GM12878 (cell line): Measurements from ENCODE around the gene CHAMP1. TPM values are rescaled to one million over a fixed set of nuclear protein-coding genes. Genes with fewer than 3 reads are reported as not detected.

ENCODE experiments used
- ATAC-seq: fragments of 200-7000 bp; cut with Tn5 transposase; 3 replicates; pipeline ENCODE4 v1.9.1; 2020; ENCODE audit warnings: mild to moderate bottlenecking, moderate library complexity
- BruUV-seq: library from RNA; stranded (reverse); fragments of 400-500 nt; replicated peaks from 2 replicates; lab custom pipeline; 2021; lab: Mats Ljungman, UMichigan
- CTCF ChIA-PET: fragments of 300-600 bp; sonication (Branson Sonifier 250); formaldehyde crosslinking; extraction: SDS; loops from one replicate; lab custom pipeline; 2021; ENCODE audit warnings: inconsistent platforms; lab: Yijun Ruan, JAX
- POLR2A ChIA-PET: fragments of 350-600 bp; formaldehyde crosslinking; extraction: SDS; loops from one replicate; lab custom pipeline; 2021; ENCODE audit warnings: inconsistent platforms; lab: Charles Lee
- RAD21 ChIA-PET: fragments of 300-600 bp; sonication (Branson Sonifier 250); formaldehyde crosslinking; loops from one replicate; lab custom pipeline; 2023; ENCODE audit warnings: antibody characterized with exemption; ENCODE audit not compliant: unreplicated experiment; lab: Charles Lee
- SMC1A ChIA-PET: fragments of 300-600 bp; sonication (Branson Sonifier 250); formaldehyde crosslinking; loops from one replicate; lab custom pipeline; 2023; ENCODE audit not compliant: unreplicated experiment, uncharacterized antibody; lab: Charles Lee
- DNase-seq: peaks from one replicate; pipeline ENCODE4 v3.0.0-alpha.2; 2011; ENCODE audit warnings: low read depth, low spot score
- FAIRE-seq: peaks from 3 replicates; lab custom pipeline; 2011; peaks lifted over from hg19 to GRCh38; lab: Jason Lieb, UNC
- H2AFZ ChIP-seq: 2 replicates; pipeline ENCODE4 v1.6.0; 2011; ENCODE audit warnings: low read depth, low read length, control low read depth; ENCODE audit not compliant: control insufficient read depth
- H3K27ac ChIP-seq: 2 replicates; pipeline ENCODE4 v1.5.1; 2011; ENCODE audit warnings: control low read depth; ENCODE audit not compliant: control insufficient read depth, insufficient read depth
- H3K27me3 ChIP-seq, 2 experiments: replicated peaks in 1 of 2; 2 replicates each; pipeline versions ENCODE4 v1.6.0 to v1.6.1; 2011; ENCODE audit warnings: low read length in 1 of 2; ENCODE audit not compliant: control insufficient read depth in 2 of 2, insufficient read depth in 2 of 2
- H3K36me3 ChIP-seq, 2 experiments: 2 replicates each; pipeline ENCODE4 v1.5.1; 2011; ENCODE audit warnings: low read length in 1 of 2; ENCODE audit not compliant: control insufficient read depth in 2 of 2, insufficient read depth in 2 of 2
- H3K4me1 ChIP-seq: 2 replicates; pipeline ENCODE4 v1.6.1; 2011; ENCODE audit warnings: mild to moderate bottlenecking, low read length, moderate library complexity, mixed read lengths; ENCODE audit not compliant: control insufficient read depth, insufficient read depth
- H3K4me2 ChIP-seq: 2 replicates; pipeline ENCODE4 v1.6.0; 2011; ENCODE audit warnings: control low read depth; ENCODE audit not compliant: control insufficient read depth, insufficient read depth
- H3K4me3 ChIP-seq: fragments of 200-600 bp; sonication (generic); 2 replicates; pipeline ENCODE4 v1.5.1; 2016
- H3K79me2 ChIP-seq: 2 replicates; pipeline ENCODE4 v1.6.0; 2011; ENCODE audit warnings: low read length; ENCODE audit not compliant: control insufficient read depth, insufficient read depth
- H3K9ac ChIP-seq: 2 replicates; pipeline ENCODE4 v1.8.0; 2011; ENCODE audit warnings: low read length, control low read depth, mixed read lengths; ENCODE audit not compliant: control insufficient read depth, insufficient read depth
- H3K9me3 ChIP-seq: replicated peaks from 3 replicates; pipeline ENCODE4 v1.5.1; 2011; ENCODE audit warnings: mild to moderate bottlenecking, low read length; ENCODE audit not compliant: control insufficient read depth, insufficient read depth
- H4K20me1 ChIP-seq: 2 replicates; pipeline ENCODE4 v1.6.0; 2011; ENCODE audit not compliant: control insufficient read depth, insufficient read depth
- CREM ChIP-seq: IDR thresholded peaks from 2 replicates; pipeline ENCODE4 v1.6.1; 2014; ENCODE audit warnings: antibody characterized with exemption, low read depth
- ETV6 ChIP-seq, 2 experiments: fragments of 450-650 bp in 1 of 2; IDR thresholded peaks in 1 of 2; conservative IDR thresholded peaks in 1 of 2; 2 replicates each; pipeline ENCODE4 v1.6.1; 2014; ENCODE audit warnings: antibody characterized with exemption in 1 of 2, borderline replicate concordance in 1 of 2, low read depth in 1 of 2, mild to moderate bottlenecking in 1 of 2, moderate library complexity in 1 of 2
- FOS ChIP-seq: IDR thresholded peaks from 3 replicates; pipeline ENCODE4 v1.6.1; 2011; ENCODE audit warnings: borderline replicate concordance; ENCODE audit not compliant: insufficient read length; ENCODE audit errors: extremely low read depth
- HSF1 ChIP-seq: fragments of 150-350 bp; IDR thresholded peaks from 2 replicates; pipeline ENCODE4 v1.6.1; 2014; ENCODE audit warnings: mild to moderate bottlenecking, low read depth, low read length
- IRF4 ChIP-seq: IDR thresholded peaks from 2 replicates; pipeline ENCODE4 v1.6.1; 2011; ENCODE audit warnings: low read depth, low read length
- JUNB ChIP-seq: IDR thresholded peaks from 2 replicates; pipeline ENCODE4 v1.6.1; 2016; ENCODE audit warnings: antibody characterized with exemption, mild to moderate bottlenecking
- NR2C2 ChIP-seq: IDR thresholded peaks from 2 replicates; pipeline ENCODE4 v1.6.1; 2011; ENCODE audit warnings: borderline replicate concordance, low read depth; ENCODE audit not compliant: control insufficient read depth, insufficient read length
- POLR2AphosphoS2 ChIP-seq: IDR thresholded peaks from 2 replicates; pipeline ENCODE4 v1.6.1; 2011; ENCODE audit warnings: low read depth, mild to moderate bottlenecking, low read length, improper control_type of control experiment, moderate library complexity
- POU2F2 ChIP-seq: IDR thresholded peaks from 3 replicates; pipeline ENCODE4 v1.6.1; 2011; ENCODE audit warnings: low read depth, mild to moderate bottlenecking, low read length, borderline replicate concordance
- RELB ChIP-seq: fragments of 450-650 bp; IDR thresholded peaks from 2 replicates; pipeline ENCODE4 v1.6.1; 2017; ENCODE audit warnings: low read depth, mild to moderate bottlenecking, moderate library complexity
- SMAD1 ChIP-seq: fragments of 450-650 bp; IDR thresholded peaks from 2 replicates; pipeline ENCODE4 v1.6.1; 2018; ENCODE audit warnings: mild to moderate bottlenecking, low read depth; ENCODE audit not compliant: partially characterized antibody
- SMARCA5 ChIP-seq: fragments of 450-650 bp; IDR thresholded peaks from 2 replicates; pipeline ENCODE4 v1.6.1; 2017; ENCODE audit warnings: mild to moderate bottlenecking
- ZBTB4 ChIP-seq: fragments of 450-650 bp; formaldehyde crosslinking; IDR thresholded peaks from 2 replicates; pipeline ENCODE4 v1.4.0; 2022; ENCODE audit warnings: mild to moderate bottlenecking, moderate library complexity
- ZNF384 ChIP-seq: IDR thresholded peaks from 2 replicates; pipeline ENCODE4 v1.6.1; 2012; ENCODE audit warnings: low read depth, mild to moderate bottlenecking, low read length, improper control_type of control experiment, borderline replicate concordance
- ZSCAN29 ChIP-seq: fragments of 450-650 bp; IDR thresholded peaks from 2 replicates; pipeline ENCODE4 v1.6.1; 2017; ENCODE audit warnings: mild to moderate bottlenecking, moderate library complexity
- WGBS: methylation state at CpG from one replicate; pipeline ENCODE4 v1.1.6; 2016; ENCODE audit warnings: low lambda C conversion rate; ENCODE audit not compliant: insufficient replicate concordance, insufficient coverage; ENCODE audit errors: missing lambda C conversion rate; 5-methylcytosine and 5-hydroxymethylcytosine counted together
- in situ Hi-C: fragments of 300-500 bp; cut with MboI; formaldehyde crosslinking; loops from 9 replicates; pipeline ENCODE4 v1.14.3; 2018; ENCODE audit warnings: mixed read lengths
- intact Hi-C: fragments of 100-400 bp; cut with micrococcal nuclease; formaldehyde crosslinking; loops from one replicate; pipeline ENCODE4 v1.14.2; 2022; ENCODE audit not compliant: unreplicated experiment
- polyA plus RNA-seq, 11 experiments: library from polyadenylated mRNA; depleted of rRNA in 4 of 11; unstranded in 6 of 11; stranded (reverse) in 5 of 11; fragments of >200 nt; fragmentation: Nextera tagmentation in 4 of 11; fragmentation: Illumina TruSeq in 1 of 11; extraction: Ambion mirVana in 4 of 11; extraction: Trizol in 1 of 11; gene quantifications; 1 replicate in 1 of 11; 2 replicates in 10 of 11; pipeline versions ENCODE4 v1.2.1 to v1.2.3, GENCODE V29; 2011 to 2016; ENCODE audit warnings: inconsistent platforms in 2 of 11, missing spikeins in 2 of 11, low read depth in 1 of 11
- total RNA-seq, 4 experiments: library from RNA; depleted of rRNA in 3 of 4; stranded (reverse); fragments of >200 nt in 3 of 4; fragmentation: Illumina TruSeq in 1 of 4; extraction: Trizol in 1 of 4; gene quantifications; 2 replicates each; pipeline versions ENCODE4 v1.2.1 to v1.2.3, GENCODE V29; 2013 to 2021

Gene CHAMP1
- total and polyA plus RNA-seq, 10 of the 15 experiments (the other 5 are each of a cell fraction or from before 2014, with no cell fraction given), result 1.1 to 54.8 (median 23.9) TPM

DNA sequence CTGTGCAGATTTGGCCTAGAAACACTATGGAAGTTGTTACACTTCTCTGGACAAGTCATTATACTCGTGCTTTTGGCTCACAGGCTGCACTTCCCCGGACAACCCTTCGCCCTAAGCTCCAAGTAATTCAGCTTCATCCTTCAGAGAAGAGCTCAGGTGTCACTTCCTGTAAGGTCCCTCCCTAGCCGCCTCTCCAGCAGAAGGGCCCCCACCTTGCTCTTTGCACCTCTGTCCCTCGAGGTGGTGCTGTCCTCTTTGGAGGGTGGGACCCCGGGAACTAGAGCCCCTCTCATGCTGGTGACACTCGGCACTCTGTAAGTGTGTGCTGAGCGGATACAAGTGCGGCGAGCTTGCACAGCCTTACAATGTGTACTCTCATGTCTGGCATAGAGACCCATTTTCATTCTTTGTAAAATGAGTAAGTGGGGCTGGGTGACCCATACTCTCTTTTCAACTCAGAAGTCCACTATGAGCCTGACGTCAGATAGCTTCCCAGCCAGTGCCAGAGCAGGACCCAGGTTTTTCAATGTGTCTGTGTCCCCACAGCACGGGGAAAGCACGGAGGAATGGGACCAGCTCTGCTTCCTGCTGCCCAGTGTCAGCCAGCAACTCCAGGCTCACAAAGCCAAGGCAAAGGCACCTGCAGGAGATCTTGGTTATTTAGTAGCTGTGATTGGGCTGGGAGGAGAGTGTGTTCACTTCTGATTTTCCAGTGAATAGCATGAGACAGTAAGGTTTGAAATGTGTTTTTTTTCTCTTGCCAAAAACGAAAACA lies 26.9 kb downstream of the CHAMP1 start:
- peaks cover 11% of the 10 kb centered on the region for H3K4me1 ChIP-seq
- BruUV-seq, result no TSS peak
- H3K4me3 ChIP-seq, result no peak overlapping the region
- 71% methylated on average over 14 of the region's 14 CpGs for WGBS
- intact Hi-C loops (no loop called here), in situ Hi-C loops (no loop called here)
- H4K20me1 ChIP-seq, result no peaks in the 10 kb centered on the region
- TF ChIP-seq SMAD1 (no peak), POU2F2 (no peak), ZNF384 (no peak), POLR2AphosphoS2 (no peak), RELB (no peak), ZSCAN29 (no peak), NR2C2 (no peak), FOS (no peak), HSF1 (no peak), JUNB (no peak), ETV6 (conservative IDR thresholded peaks at IDR 0.05 in 1 of 2, IDR thresholded peaks at IDR 0.05 in 1 of 2; ENCODE audit: borderline replicate concordance in 1 of 2, low read depth in 1 of 2) (no peak), SMARCA5 (no peak), ZBTB4 (CRISPR knock-in tag) (no peak), CREM (no peak), IRF4 (no peak)
- ChIA-PET CTCF (interaction anchor here (0.7 to 2.8 kb wide), 10 partner anchors 9 to 470 kb away, joined by 3 to 13 read pairs (median 4); no protein-coding TSS in a partner anchor), POLR2A (interaction anchor here (1.7 kb wide), 1 partner anchor 59 kb away, joined by 4 read pairs; the partner anchor contains the start of gene UPF3A), SMC1A (interaction anchor here (0.7 to 2.1 kb wide), 8 partner anchors 13 to 386 kb away, joined by 3 to 11 read pairs (median 3); no protein-coding TSS in a partner anchor), RAD21 (interaction anchor here (0.7 to 1.3 kb wide), 4 partner anchors 28 to 104 kb away, joined by 3 to 4 read pairs (median 3); no protein-coding TSS in a partner anchor)
- H3K9me3 ChIP-seq, result no peaks in the 10 kb centered on the region; the same call in 2 of the 3 replicates
- no peaks in the 10 kb centered on the region for H3K79me2 ChIP-seq
- no peak overlapping the region for H3K9ac ChIP-seq
- no peaks in the 10 kb centered on the region for H3K36me3 ChIP-seq
- FAIRE-seq (no peak), DNase-seq (no peak), ATAC-seq (no peak)
- no peak overlapping the region for H3K27ac ChIP-seq
- H3K4me2 ChIP-seq, result no peak overlapping the region
- H2AFZ ChIP-seq, result no peak overlapping the region
- H3K27me3 ChIP-seq, result no peaks in the 10 kb centered on the region
